Measurements from ENCODE around the gene ZNF521. TPM values are rescaled to one million over a fixed set of nuclear protein-coding genes. Genes with fewer than 3 reads are reported as not detected.

ZNF521 gene
- total RNA-seq, 1 experiment from 2014 or later, result not detected

GRCh38 chr18:25340762-25341161, 11.2 kb downstream of the ZNF521 start:
- Histone ChIP-seq H3K27ac (no peak overlapping the region), H3K79me2 (ENCODE audit: low read depth) (no peaks in the 10 kb centered on the region), H2AFZ (no peak overlapping the region), H3K9me2 (ENCODE audit: insufficient read depth) (no peaks in the 10 kb centered on the region), H3F3A (ENCODE audit: insufficient read depth, low read depth) (no peaks in the 10 kb centered on the region), H3K4me1 (replicated peaks; ENCODE audit: insufficient read depth) (no peaks in the 10 kb centered on the region), H3K36me3 (ENCODE audit: low read depth) (no peaks in the 10 kb centered on the region), H4K20me1 (ENCODE audit: insufficient read depth) (no peaks in the 10 kb centered on the region), H3K4me3 (no peak overlapping the region), H3K9me3 (ENCODE audit: insufficient read depth, low read depth) (no peaks in the 10 kb centered on the region), H3K4me2 (no peak overlapping the region), H3K27me3 (ENCODE audit: insufficient read depth, low read depth) (peaks cover 3% of the 10 kb centered on the region; the same call in 1 of the 2 replicates)
- no peak for DNase-seq
- ChIA-PET POLR2A (ENCODE audit: unreplicated experiment) (no interaction called here), CTCF (no interaction called here)
- TF ChIP-seq EZH2 (IDR thresholded peaks at IDR 0.05; ENCODE audit: low read depth) (no peak), CTCF (conservative IDR thresholded peaks at IDR 0.05) (no peak)
- intact Hi-C loops (cut with micrococcal nuclease; ENCODE audit: unreplicated experiment), result no loop called here
- BruUV-seq (replicated peaks), result no TSS peak

GRCh38 chr18:25335676-25336075, 16.3 kb downstream of the ZNF521 start:
- no TSS peak for BruUV-seq (replicated peaks)
- intact Hi-C loops (cut with micrococcal nuclease; ENCODE audit: unreplicated experiment), result no loop called here
- no peaks in the 10 kb centered on the region for H3K4me1 ChIP-seq (replicated peaks; ENCODE audit: insufficient read depth)
- no peaks in the 10 kb centered on the region for H3K36me3 ChIP-seq (ENCODE audit: low read depth)
- CTCF ChIA-PET, result no interaction called here
- H3K79me2 ChIP-seq (ENCODE audit: low read depth), result no peaks in the 10 kb centered on the region
- POLR2A ChIA-PET (ENCODE audit: unreplicated experiment), result no interaction called here
- H3K4me3 ChIP-seq, result no peak overlapping the region
- no peaks in the 10 kb centered on the region for H3F3A ChIP-seq (ENCODE audit: insufficient read depth, low read depth)
- no peak overlapping the region for H3K4me2 ChIP-seq
- no peak for TF ChIP-seq EZH2 (IDR thresholded peaks at IDR 0.05; ENCODE audit: low read depth)
- no peak for TF ChIP-seq CTCF (conservative IDR thresholded peaks at IDR 0.05)
- no peaks in the 10 kb centered on the region for H4K20me1 ChIP-seq (ENCODE audit: insufficient read depth)
- no peak overlapping the region for H3K27ac ChIP-seq
- H2AFZ ChIP-seq, result no peak overlapping the region
- peaks cover 9% of the 10 kb centered on the region; the same call in 1 of the 2 replicates for H3K27me3 ChIP-seq (ENCODE audit: insufficient read depth, low read depth)
- no peaks in the 10 kb centered on the region for H3K9me3 ChIP-seq (ENCODE audit: insufficient read depth, low read depth)
- DNase-seq, result no peak
- H3K9me2 ChIP-seq (ENCODE audit: insufficient read depth), result no peaks in the 10 kb centered on the region

- Histone ChIP-seq H3K27me3 (ENCODE audit: insufficient read depth, low read depth) (peaks cover 9% of the 10 kb centered on the region; the same call in 1 of the 2 replicates), H3K79me2 (ENCODE audit: low read depth) (no peaks in the 10 kb centered on the region), H3K9me3 (ENCODE audit: insufficient read depth, low read depth) (no peaks in the 10 kb centered on the region), H4K20me1 (ENCODE audit: insufficient read depth) (no peaks in the 10 kb centered on the region), H3K4me1 (replicated peaks; ENCODE audit: insufficient read depth) (no peaks in the 10 kb centered on the region), H3F3A (ENCODE audit: insufficient read depth, low read depth) (no peaks in the 10 kb centered on the region), H2AFZ (no peak overlapping the region), H3K4me3 (no peak overlapping the region), H3K4me2 (no peak overlapping the region), H3K9me2 (ENCODE audit: insufficient read depth) (no peaks in the 10 kb centered on the region), H3K36me3 (ENCODE audit: low read depth) (no peaks in the 10 kb centered on the region), H3K27ac (no peak overlapping the region)
- BruUV-seq (replicated peaks), result no TSS peak
- ChIA-PET CTCF (no interaction called here), POLR2A (ENCODE audit: unreplicated experiment) (no interaction called here)
- no peak for DNase-seq
- no peak for TF ChIP-seq EZH2 (IDR thresholded peaks at IDR 0.05; ENCODE audit: low read depth)
- TF ChIP-seq CTCF (conservative IDR thresholded peaks at IDR 0.05), result no peak
- intact Hi-C loops (cut with micrococcal nuclease; ENCODE audit: unreplicated experiment), result no loop called here
Observed at GRCh38 chr18:25335062-25335461, 16.9 kb downstream of the ZNF521 start.

Data from PC-9 (cell line).